K562 (cell line): ENCODE data around the gene OR4D9. TPM values are rescaled to one million over a fixed set of nuclear protein-coding genes. Genes with fewer than 3 reads are reported as not detected.

Source experiments
- ATAC-seq: fragments of 200-7000 bp; cut with Tn5 transposase; 3 replicates; pipeline ENCODE4 v1.9.1; 2020; ENCODE audit warnings: moderate library complexity
- BruUV-seq: library from RNA; stranded (reverse); fragments of 400-500 nt; replicated peaks from 2 replicates; lab custom pipeline; 2021; lab: Mats Ljungman, UMichigan
- CTCF ChIA-PET: fragments of 300-600 bp; formaldehyde crosslinking; extraction: SDS; loops from one replicate; lab custom pipeline; 2021; ENCODE audit warnings: low intra/inter-chr PET ratio; lab: Yijun Ruan, JAX
- POLR2A ChIA-PET: fragments of 300-600, 350-650 bp; sonication (Branson Sonifier 250); formaldehyde crosslinking; extraction: SDS; loops from one replicate; lab custom pipeline; 2021; ENCODE audit warnings: antibody characterized with exemption, inconsistent platforms; lab: Yijun Ruan, JAX
- DNase-seq, 4 experiments: peaks; one replicate each; pipeline versions ENCODE4 v3.0.0 to v3.0.0-alpha.2; 2011 to 2018; ENCODE audit warnings: low spot score in 3 of 4, mixed read lengths in 3 of 4; ENCODE audit errors: extremely low read depth in 1 of 4
- FAIRE-seq: peaks from 2 replicates; lab custom pipeline; 2011; peaks lifted over from hg19 to GRCh38; lab: Jason Lieb, UNC
- H2AFZ ChIP-seq: 2 replicates; pipeline ENCODE4 v1.6.0; 2011; ENCODE audit warnings: low read depth, low read length, control low read depth, inconsistent platforms
- H3K27ac ChIP-seq: fragments of 200-600 bp; 3 replicates; pipeline ENCODE4 v1.8.0; 2011; ENCODE audit warnings: low read depth, mild to moderate bottlenecking, control low read depth, inconsistent platforms, low read length, moderate library complexity, mixed read lengths; ENCODE audit errors: extremely low read depth
- H3K27me3 ChIP-seq, 2 experiments: fragments of 300-600 bp in 1 of 2; 2 replicates in 1 of 2; 3 replicates in 1 of 2; pipeline versions ENCODE4 v1.6.0 to v1.8.0; 2011; ENCODE audit warnings: inconsistent platforms in 2 of 2, low read length in 2 of 2, mild to moderate bottlenecking in 1 of 2, mixed read lengths in 1 of 2, moderate library complexity in 1 of 2; ENCODE audit not compliant: control insufficient read depth in 2 of 2, insufficient read depth in 2 of 2
- H3K36me3 ChIP-seq: fragments of 300-600 bp; 3 replicates; pipeline ENCODE4 v1.8.0; 2011; ENCODE audit warnings: mild to moderate bottlenecking, low read length, inconsistent platforms; ENCODE audit not compliant: control insufficient read depth, insufficient read depth
- H3K4me1 ChIP-seq, 2 experiments: fragments of 200-600 bp in 1 of 2; replicated peaks in 1 of 2; 2 replicates in 1 of 2; 3 replicates in 1 of 2; pipeline versions ENCODE4 v1.5.1 to v1.8.0; 2011; ENCODE audit warnings: inconsistent platforms in 2 of 2, low read length in 2 of 2, mild to moderate bottlenecking in 1 of 2, mixed read lengths in 1 of 2, moderate library complexity in 1 of 2; ENCODE audit not compliant: control insufficient read depth in 2 of 2, insufficient read depth in 2 of 2
- H3K4me2 ChIP-seq: 2 replicates; pipeline ENCODE4 v1.6.1; 2011; ENCODE audit warnings: low read length, control low read depth, inconsistent platforms, mixed read lengths; ENCODE audit not compliant: insufficient read depth
- H3K4me3 ChIP-seq: fragments of 200-600 bp; sonication (generic), shearing (Covaris generic); 2 replicates; pipeline ENCODE4 v1.5.1; 2016; ENCODE audit warnings: control low read depth, inconsistent platforms
- H3K79me2 ChIP-seq: fragments of 200-600 bp; 3 replicates; pipeline ENCODE4 v1.8.0; 2011; ENCODE audit warnings: low read length, inconsistent platforms; ENCODE audit not compliant: control insufficient read depth, insufficient read depth
- H3K9ac ChIP-seq, 2 experiments: 2 replicates each; pipeline versions ENCODE4 v1.6.0 to v1.6.1; 2011; ENCODE audit warnings: low read depth in 2 of 2, low read length in 2 of 2, control low read depth in 1 of 2, inconsistent platforms in 1 of 2, mild to moderate bottlenecking in 1 of 2, mixed read lengths in 1 of 2; ENCODE audit not compliant: insufficient read depth in 1 of 2
- H3K9me1 ChIP-seq: one replicate; pipeline ENCODE4 v1.6.0; 2011; ENCODE audit warnings: inconsistent platforms, mild to moderate bottlenecking, low read length, moderate library complexity; ENCODE audit not compliant: control insufficient read depth, insufficient read depth
- H3K9me3 ChIP-seq: replicated peaks from 2 replicates; pipeline ENCODE4 v1.5.1; 2011; ENCODE audit warnings: low read depth, low read length, inconsistent platforms; ENCODE audit not compliant: control insufficient read depth, insufficient read depth
- H4K20me1 ChIP-seq: replicated peaks from 2 replicates; pipeline ENCODE4 v1.6.1; 2011; ENCODE audit warnings: low read length, inconsistent platforms, mixed read lengths; ENCODE audit not compliant: control insufficient read depth, insufficient read depth
- DPF2 ChIP-seq: fragments of 450-650 bp; IDR thresholded peaks from 2 replicates; pipeline ENCODE4 v1.6.1; 2016
- ZNF318 ChIP-seq, 2 experiments: fragments of 450-650 bp; IDR thresholded peaks; 2 replicates each; pipeline ENCODE4 v1.6.1; 2016; ENCODE audit warnings: mild to moderate bottlenecking in 2 of 2, borderline replicate concordance in 1 of 2, low read depth in 1 of 2, moderate library complexity in 1 of 2
- WGBS: fragments of 100-300 bp; shearing (Covaris generic); methylation state at CpG from one replicate; pipeline ENCODE4 v1.1.6; 2016; ENCODE audit warnings: low coverage, mixed read lengths; ENCODE audit not compliant: insufficient coverage; ENCODE audit errors: missing lambda C conversion rate; 5-methylcytosine and 5-hydroxymethylcytosine counted together
- in situ Hi-C: fragments of 300-500 bp; cut with MboI; formaldehyde crosslinking; loops from 4 replicates; pipeline ENCODE4 v1.15.0; 2018; ENCODE audit warnings: inconsistent platforms, mixed read lengths
- intact Hi-C: fragments of 100-400 bp; cut with micrococcal nuclease; formaldehyde crosslinking; loops from 2 replicates; pipeline ENCODE4 v1.14.2; 2022
- polyA plus RNA-seq, 8 experiments: library from polyadenylated mRNA; depleted of rRNA in 4 of 8; stranded (reverse) in 5 of 8; unstranded in 3 of 8; fragments of >200 nt; fragmentation: Nextera tagmentation in 2 of 8; fragmentation: Illumina TruSeq in 1 of 8; extraction: Ambion mirVana in 2 of 8; extraction: Trizol in 1 of 8; gene quantifications; 2 replicates each; pipeline versions ENCODE4 v1.2.1 to v1.2.3, GENCODE V29; 2011 to 2014; ENCODE audit warnings: inconsistent platforms in 1 of 8, missing spikeins in 1 of 8
- total RNA-seq, 7 experiments: library from RNA; depleted of rRNA in 6 of 7; stranded (reverse); fragments of >200 nt in 6 of 7; fragmentation: Illumina TruSeq in 2 of 7; extraction: Trizol in 2 of 7; gene quantifications; 2 replicates each; pipeline versions ENCODE4 v1.2.1 to v1.2.3, GENCODE V29; 2011 to 2021; ENCODE audit warnings: low replicate concordance in 1 of 7
- TF ChIP-seq, protein P1 (sequence below): fragments of 450-650 bp; formaldehyde crosslinking; IDR thresholded peaks from 2 replicates; pipeline ENCODE4 v1.4.0; 2022; ENCODE audit warnings: missing genetic modification characterization
- TF ChIP-seq, protein P2 (sequence below), 2 experiments: fragments of 450-650 bp; IDR thresholded peaks; 2 replicates each; pipeline ENCODE4 v1.6.1; 2018; ENCODE audit warnings: mild to moderate bottlenecking in 2 of 2, low read depth in 1 of 2; ENCODE audit not compliant: partially characterized antibody in 2 of 2

Gene OR4D9
- total and polyA plus RNA-seq, 9 of the 15 experiments (the other 6 are each of a cell fraction or from before 2014, with no cell fraction given): not detected

DNA sequence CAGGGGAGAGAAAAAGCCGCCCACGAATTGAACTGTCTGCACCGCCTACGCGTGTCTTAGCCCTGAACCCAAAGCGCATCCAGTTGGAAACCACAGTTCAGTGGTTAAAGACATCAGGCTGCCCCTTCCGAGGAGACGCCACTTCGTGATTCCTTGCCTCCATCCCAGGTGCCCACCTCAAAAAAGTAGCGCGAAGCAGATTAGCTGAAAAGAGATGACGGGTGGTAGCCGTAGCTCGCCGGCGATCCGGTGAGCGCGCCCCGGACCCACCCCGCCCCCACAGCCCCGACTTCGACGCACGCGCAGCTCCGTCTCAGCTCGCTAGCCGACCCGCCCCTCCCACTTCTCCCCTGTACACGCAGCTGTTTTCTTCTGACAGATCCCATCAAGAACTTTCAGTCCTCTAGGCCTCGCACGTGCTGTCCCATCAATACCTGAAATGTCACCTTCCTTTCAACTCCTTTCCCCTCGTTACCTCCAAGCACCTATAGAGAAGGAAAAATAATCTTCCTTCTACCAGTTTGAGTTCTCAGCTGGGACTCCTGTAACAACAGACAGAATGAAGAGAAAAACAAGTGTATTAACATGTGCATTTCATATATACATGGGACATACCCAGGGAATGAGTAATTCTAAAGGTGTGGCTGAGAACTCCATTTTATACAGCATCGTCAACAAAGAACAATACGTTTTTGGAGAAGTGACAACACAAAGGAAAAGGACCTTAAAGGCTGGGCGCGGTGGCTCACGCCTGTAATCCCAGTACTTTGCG is 49.5 kb downstream of the OR4D9 start:
- WGBS: 12% methylated on average over 23 of the region's 40 CpGs
- H3K36me3 ChIP-seq: no peaks in the 10 kb centered on the region
- peak overlapping the region; percentile 90 to 91 for H3K9ac ChIP-seq
- H3K4me3 ChIP-seq: peak overlapping the region; percentile 60
- peak; percentile 88 to 94 (median 90) for DNase-seq
- peak; percentile 57 for FAIRE-seq
- peaks cover 17 to 27% of the 10 kb centered on the region in 2 experiments for H3K4me1 ChIP-seq
- peak overlapping the region; percentile 87 for H3K27ac ChIP-seq
- intact Hi-C loops: loop anchor here (2.0 kb wide), 1 partner anchor 56 kb away; no protein-coding TSS in a partner anchor
- H4K20me1 ChIP-seq: no peaks in the 10 kb centered on the region
- H2AFZ ChIP-seq: peak overlapping the region; percentile 97
- CTCF ChIA-PET: no interaction called here
- ATAC-seq: peak; percentile 56
- BruUV-seq: no TSS peak
- in situ Hi-C loops: no loop called here
- no peaks in the 10 kb centered on the region; the same call in 1 of the 2 replicates for H3K9me3 ChIP-seq
- POLR2A ChIA-PET: interaction anchor here (0.9 to 5.9 kb wide), 4 partner anchors 10 to 52 kb away, joined by 3 to 69 read pairs (median 4); no protein-coding TSS in a partner anchor
- H3K79me2 ChIP-seq: no peaks in the 10 kb centered on the region; the same call in 2 of the 3 replicates
- no peaks in the 10 kb centered on the region for H3K27me3 ChIP-seq
- H3K9me1 ChIP-seq: no peaks in the 10 kb centered on the region
- peak overlapping the region; percentile 96 for H3K4me2 ChIP-seq
- TF ChIP-seq ZNF318 (IDR thresholded peaks at IDR 0.05; ENCODE audit: borderline replicate concordance in 1 of 2, low read depth in 1 of 2): peak in 1 of 2 experiments; percentile 90; a peak in 2 of 4 replicates
- peak; percentile 20; the same call in 1 of the 2 replicates for TF ChIP-seq DPF2
- TF ChIP-seq, protein P1, sequence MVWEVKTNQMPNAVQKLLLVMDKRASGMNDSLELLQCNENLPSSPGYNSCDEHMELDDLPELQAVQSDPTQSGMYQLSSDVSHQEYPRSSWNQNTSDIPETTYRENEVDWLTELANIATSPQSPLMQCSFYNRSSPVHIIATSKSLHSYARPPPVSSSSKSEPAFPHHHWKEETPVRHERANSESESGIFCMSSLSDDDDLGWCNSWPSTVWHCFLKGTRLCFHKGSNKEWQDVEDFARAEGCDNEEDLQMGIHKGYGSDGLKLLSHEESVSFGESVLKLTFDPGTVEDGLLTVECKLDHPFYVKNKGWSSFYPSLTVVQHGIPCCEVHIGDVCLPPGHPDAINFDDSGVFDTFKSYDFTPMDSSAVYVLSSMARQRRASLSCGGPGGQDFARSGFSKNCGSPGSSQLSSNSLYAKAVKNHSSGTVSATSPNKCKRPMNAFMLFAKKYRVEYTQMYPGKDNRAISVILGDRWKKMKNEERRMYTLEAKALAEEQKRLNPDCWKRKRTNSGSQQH (CRISPR knock-in tag): no peak
- TF ChIP-seq, protein P2, sequence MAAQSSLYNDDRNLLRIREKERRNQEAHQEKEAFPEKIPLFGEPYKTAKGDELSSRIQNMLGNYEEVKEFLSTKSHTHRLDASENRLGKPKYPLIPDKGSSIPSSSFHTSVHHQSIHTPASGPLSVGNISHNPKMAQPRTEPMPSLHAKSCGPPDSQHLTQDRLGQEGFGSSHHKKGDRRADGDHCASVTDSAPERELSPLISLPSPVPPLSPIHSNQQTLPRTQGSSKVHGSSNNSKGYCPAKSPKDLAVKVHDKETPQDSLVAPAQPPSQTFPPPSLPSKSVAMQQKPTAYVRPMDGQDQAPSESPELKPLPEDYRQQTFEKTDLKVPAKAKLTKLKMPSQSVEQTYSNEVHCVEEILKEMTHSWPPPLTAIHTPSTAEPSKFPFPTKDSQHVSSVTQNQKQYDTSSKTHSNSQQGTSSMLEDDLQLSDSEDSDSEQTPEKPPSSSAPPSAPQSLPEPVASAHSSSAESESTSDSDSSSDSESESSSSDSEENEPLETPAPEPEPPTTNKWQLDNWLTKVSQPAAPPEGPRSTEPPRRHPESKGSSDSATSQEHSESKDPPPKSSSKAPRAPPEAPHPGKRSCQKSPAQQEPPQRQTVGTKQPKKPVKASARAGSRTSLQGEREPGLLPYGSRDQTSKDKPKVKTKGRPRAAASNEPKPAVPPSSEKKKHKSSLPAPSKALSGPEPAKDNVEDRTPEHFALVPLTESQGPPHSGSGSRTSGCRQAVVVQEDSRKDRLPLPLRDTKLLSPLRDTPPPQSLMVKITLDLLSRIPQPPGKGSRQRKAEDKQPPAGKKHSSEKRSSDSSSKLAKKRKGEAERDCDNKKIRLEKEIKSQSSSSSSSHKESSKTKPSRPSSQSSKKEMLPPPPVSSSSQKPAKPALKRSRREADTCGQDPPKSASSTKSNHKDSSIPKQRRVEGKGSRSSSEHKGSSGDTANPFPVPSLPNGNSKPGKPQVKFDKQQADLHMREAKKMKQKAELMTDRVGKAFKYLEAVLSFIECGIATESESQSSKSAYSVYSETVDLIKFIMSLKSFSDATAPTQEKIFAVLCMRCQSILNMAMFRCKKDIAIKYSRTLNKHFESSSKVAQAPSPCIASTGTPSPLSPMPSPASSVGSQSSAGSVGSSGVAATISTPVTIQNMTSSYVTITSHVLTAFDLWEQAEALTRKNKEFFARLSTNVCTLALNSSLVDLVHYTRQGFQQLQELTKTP (IDR thresholded peaks at IDR 0.05; ENCODE audit: low read depth in 1 of 2, partially characterized antibody in 2 of 2): peak in 1 of 2 experiments; percentile 45
